ENCODE results near the gene CDK11B.
"Not testable (repeated sequence)": the region's sequence is repeated elsewhere in the genome, so short reads cannot be mapped to it uniquely, and the experiment has no call there.

CDK11B gene

GRCh38 chr1:1683104-1683905 lies 24.5 kb upstream of the CDK11B start:
- DNase-seq (ENCODE audit: low read depth), result no peak

GRCh38 chr1:1680912-1681273 lies 22.1 kb upstream of the CDK11B start:
- DNase-seq (ENCODE audit: low read depth), result no peak

- DNase-seq (ENCODE audit: low read depth), result no peak
These were observed 21.5 kb upstream of the CDK11B start for GRCh38 chr1:1680031-1680911.

- no peak for DNase-seq (ENCODE audit: low read depth)
These were observed 20.0 kb upstream of the CDK11B start for GRCh38 chr1:1678581-1679380.

- DNase-seq (ENCODE audit: low read depth), result no peak
These were observed 19.1 kb upstream of the CDK11B start for GRCh38 chr1:1677718-1678580.

- not testable (repeated sequence) for DNase-seq (ENCODE audit: low read depth)
These were observed 17.3 kb upstream of the CDK11B start for GRCh38 chr1:1676087-1676486.

DNA sequence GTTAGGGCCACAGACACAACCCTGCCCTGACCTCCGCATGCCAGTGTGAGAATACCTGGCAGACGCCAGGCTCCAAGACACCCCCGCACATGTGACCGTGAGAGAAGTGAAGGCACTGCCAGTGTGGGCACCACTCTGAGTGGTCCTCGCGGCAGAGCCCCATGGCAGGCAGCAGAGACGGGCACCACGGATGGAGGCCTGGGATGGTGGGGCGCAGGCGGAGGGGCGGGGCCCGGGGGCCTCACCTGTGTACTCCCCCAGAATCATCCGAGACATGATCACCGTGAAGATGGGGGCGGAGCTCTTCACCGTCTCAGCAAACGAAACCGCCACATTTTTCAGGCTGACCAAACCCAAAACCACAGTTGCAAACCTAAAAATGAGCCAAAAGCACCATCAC lies 16.4 kb upstream of the CDK11B start:
- DNase-seq (ENCODE audit: low read depth), result not testable (repeated sequence)

DNA sequence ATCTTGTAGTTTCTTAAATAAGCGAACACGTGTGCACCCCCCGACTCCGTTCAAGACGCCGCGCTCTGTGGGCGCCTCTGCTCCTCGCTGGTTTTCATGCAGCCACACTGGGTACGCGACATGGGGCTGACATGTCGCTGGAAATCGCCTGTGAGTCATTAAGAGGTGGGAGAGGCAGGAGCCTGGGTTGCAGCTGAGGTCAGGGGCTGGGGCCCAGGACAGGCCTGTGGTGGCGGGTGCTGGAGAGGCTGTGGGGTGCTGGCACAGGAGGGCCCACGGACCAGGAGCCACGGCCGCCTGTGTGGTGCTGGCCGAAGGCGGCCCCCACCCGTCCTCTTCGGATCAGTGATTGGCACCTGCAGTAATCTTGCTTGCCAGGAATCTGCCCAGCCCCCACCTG lies 16.0 kb upstream of the CDK11B start:
- not testable (repeated sequence) for DNase-seq (ENCODE audit: low read depth)

DNA sequence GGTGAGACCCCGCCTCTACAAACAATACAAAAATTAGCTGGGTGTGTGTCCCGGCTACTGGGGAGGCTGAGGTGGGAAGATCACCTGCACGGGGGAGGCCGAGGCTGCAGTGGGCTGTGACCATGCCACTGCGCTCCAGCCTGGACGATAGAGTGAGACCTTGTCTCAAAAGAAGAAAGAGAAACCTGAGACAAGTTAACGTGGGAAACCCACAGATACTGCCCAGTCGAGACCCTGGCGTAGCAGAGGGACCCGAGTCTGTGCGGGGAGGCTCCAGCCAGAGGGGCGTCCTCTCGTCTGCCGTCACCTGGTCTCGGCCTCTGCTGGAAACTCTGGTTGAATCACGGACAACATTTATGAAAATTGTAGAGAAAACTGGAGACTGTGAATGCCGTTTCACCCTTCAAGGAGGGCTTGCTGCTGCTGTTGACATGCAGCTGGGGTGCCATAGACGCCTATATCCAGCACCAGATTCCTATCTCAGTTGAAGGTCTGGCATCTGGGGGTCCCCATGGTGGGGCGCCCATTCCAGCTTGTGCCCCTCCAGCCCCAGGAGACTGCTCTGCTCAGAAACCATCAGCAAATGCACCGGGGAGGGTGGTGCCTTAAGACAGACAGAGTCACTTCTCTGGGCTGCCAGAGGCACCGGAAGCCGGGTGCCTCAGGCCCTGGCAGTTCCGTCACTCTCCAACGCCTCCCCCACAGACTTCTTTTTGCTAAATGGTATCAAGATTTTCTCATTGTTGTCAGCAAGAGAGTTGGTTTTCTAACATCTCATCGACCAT lies 13.6 kb upstream of the CDK11B start:
- DNase-seq (ENCODE audit: low read depth), result no peak

DNA sequence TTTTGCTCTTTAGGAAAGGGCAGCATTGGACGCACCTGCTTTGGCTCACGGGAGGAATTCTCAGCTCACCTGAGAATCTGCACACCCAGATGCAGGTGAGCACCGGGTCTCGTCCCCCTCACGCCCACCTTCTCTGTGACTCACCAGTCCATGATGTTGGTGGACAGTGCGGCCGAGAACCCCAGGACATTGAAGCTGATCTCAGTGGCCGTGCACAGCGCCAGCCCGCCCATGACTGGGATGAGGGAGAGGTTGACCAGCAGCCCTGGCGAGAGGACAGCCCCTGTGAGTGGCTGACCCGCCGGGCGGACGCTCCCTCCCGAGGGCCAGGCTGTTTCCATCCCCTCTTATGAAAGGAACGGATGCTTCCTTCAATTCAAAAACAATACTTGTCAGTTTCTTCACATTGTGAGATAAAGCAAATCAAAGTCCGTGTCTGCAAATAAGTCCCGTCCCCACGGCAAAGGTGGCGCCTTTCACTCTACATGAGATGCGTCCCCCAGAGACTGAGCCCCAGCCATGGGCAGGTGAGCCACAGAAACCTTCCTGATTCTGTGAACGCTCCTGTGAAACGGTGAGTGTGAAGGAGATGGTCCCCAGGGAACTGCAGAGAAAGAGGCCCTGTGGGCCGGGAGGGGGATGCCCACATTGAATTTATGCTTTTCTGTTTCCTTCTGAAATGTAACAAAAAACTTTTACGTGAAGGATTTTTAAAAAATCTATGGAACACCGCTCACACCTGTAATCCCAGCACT lies 12.7 kb upstream of the CDK11B start:
- DNase-seq (ENCODE audit: low read depth), result no peak

DNA sequence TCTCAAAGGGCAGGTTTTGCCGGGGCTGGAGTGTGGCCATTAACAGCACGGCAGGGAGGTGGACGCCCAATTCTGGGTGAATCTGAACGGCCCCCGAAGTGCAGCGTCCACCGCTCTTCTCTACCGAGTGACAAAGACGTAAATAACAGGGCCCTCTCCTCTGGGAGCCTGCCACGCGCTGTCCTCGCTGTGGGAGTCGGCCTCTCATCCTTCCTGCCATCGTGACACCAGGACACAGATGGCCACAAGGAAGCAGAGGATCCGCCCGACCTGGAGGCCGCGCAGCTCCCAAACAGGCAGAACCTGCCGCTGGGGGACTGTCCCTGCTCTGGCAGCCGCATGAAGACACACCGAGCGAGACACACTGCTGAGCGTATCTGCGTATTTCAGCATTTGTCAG lies 12.1 kb upstream of the CDK11B start:
- no peak for DNase-seq (ENCODE audit: low read depth)

DNA sequence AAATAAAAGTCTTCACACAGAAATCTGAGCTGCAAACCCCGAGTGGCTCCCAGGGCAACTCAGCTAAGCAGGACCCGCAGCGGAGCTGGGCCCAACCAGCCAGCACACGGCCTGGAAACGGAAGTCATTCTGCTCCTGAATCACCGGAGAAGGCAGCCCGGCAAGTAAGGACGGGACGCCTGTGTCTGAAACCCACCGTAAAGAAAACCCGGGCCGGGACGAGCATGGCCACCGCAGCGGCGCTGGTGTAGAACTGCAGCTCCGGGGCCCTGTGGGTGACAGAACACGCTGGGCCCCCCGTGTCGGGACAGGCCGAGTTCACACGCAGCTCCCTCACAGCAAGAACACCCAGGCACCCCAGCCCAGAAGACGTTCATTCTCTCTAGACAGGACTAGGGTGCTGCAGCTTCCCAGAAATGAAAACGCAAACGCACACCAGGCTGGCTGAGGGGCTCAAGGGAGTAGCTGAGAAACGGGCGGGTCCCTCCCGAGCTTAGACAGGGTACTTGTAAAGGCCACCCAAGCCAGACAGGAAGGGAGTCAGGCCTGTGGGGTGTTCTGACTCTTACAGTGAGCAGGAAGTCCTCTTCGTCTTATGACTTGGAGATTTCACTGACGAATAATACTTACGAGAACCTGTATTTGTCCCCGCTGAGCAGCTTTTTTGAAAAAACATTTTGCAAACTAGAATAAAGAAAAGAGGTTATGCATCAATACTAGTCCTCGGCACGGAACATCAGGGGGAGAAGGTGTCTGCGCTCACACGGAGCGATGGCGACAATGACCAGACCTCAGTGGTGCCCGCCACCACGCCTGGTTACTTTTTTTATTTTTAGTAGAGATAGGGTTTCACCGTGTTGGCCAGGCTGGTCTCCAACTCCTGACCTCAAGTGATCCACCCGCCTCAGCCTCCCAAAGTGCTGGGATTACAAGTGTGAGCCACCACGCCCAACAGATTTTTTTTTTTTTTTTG lies 10.9 kb upstream of the CDK11B start:
- DNase-seq (ENCODE audit: low read depth), result no peak

DNA sequence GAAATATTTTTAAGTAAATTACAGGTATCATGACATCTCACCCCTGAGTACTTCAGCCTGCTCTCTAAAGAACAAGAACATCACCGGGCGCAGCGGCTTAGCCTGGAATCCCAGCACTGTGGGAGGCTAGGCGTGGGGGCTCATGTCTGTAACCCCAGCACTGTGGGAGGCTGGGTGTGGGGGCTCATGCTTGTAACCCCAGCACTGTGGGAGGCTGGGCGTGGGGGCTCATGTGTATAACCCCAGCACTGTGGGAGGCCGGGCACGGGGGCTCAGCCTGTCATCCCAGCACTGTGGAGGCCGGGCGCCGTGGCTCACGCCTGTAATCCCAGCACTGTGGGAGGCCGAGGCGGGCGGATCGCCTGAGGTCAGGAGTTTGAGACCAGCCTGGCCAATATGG lies 7.7 kb upstream of the CDK11B start:
- DNase-seq (ENCODE audit: low read depth), result no peak

DNA sequence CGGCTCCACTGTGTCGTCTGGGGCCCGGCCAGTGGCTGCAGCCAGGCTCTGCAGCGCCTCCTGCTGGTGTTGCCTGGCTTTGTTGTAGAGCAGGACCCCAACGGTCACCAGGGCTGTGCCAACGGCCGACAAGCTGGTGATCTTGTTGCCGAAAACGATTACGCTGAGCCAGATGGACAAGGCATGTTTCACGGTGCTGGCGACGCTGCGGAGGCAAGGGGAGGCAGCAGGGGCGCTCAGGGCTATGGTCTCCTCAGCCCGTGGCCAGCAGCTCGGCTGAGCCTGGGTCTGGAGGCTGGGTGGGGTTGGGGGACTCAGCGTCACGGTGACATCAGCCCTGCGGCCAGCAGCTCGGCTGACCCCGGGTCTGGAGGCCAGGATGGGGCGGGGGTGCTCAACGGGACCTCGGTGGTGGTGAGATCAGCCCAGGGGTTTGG lies 7.0 kb upstream of the CDK11B start:
- no peak for DNase-seq (ENCODE audit: low read depth)

- DNase-seq (ENCODE audit: low read depth), result no peak
These were observed 6.4 kb upstream of the CDK11B start for GRCh38 chr1:1664941-1665814.

GRCh38 chr1:1664318-1664717 lies 5.5 kb upstream of the CDK11B start:
- not testable (repeated sequence) for DNase-seq (ENCODE audit: low read depth)

- DNase-seq (ENCODE audit: low read depth), result not testable (repeated sequence)
These were observed 4.2 kb upstream of the CDK11B start for GRCh38 chr1:1662830-1663560.
